H1 (cell line): Measurements from ENCODE around the gene ID1. TPM values are rescaled to one million over a fixed set of nuclear protein-coding genes. Genes with fewer than 3 reads are reported as not detected.

ENCODE experiments used
- ASH2L ChIP-seq: fragments of 200-600, 300-600 bp; sonication (generic); IDR thresholded peaks from one replicate; pipeline ENCODE4 v1.7.1; 2017; ENCODE audit warnings: low read length
- BCL11A ChIP-seq, 2 experiments: IDR thresholded peaks; one replicate each; pipeline ENCODE4 v1.6.1; 2011; ENCODE audit warnings: low read depth in 2 of 2, low read length in 2 of 2, mild to moderate bottlenecking in 2 of 2
- CHD1 ChIP-seq: IDR thresholded peaks from 2 replicates; pipeline ENCODE4 v1.6.1; 2012; ENCODE audit warnings: low read depth, low read length, improper control_type of control experiment
- CHD2 ChIP-seq: IDR thresholded peaks from 2 replicates; pipeline ENCODE4 v1.6.1; 2012; ENCODE audit warnings: low read length, improper control_type of control experiment
- CREB1 ChIP-seq: IDR thresholded peaks from 2 replicates; pipeline ENCODE4 v1.6.1; 2012; ENCODE audit warnings: inconsistent platforms
- CTBP2 ChIP-seq: IDR thresholded peaks from 2 replicates; pipeline ENCODE4 v1.7.0; 2011; ENCODE audit warnings: borderline replicate concordance, mild to moderate bottlenecking, moderate library complexity, mixed read lengths, low read length; ENCODE audit not compliant: insufficient read depth, insufficient read length
- CTCF ChIP-seq, 3 experiments: IDR thresholded peaks; 1 replicate in 2 of 3; 2 replicates in 1 of 3; pipeline versions ENCODE4 v1.5.1 to v1.6.1; 2011; ENCODE audit warnings: low read length in 3 of 3, mild to moderate bottlenecking in 3 of 3, inconsistent platforms in 2 of 3, low read depth in 1 of 3, moderate library complexity in 1 of 3; ENCODE audit not compliant: insufficient read depth in 1 of 3; ENCODE audit errors: control extremely low read depth in 1 of 3
- FOSL1 ChIP-seq: IDR thresholded peaks from 2 replicates; pipeline ENCODE4 v1.6.1; 2011; ENCODE audit warnings: mild to moderate bottlenecking, low read depth, low read length, moderate library complexity; ENCODE audit not compliant: insufficient read depth
- KDM1A ChIP-seq: fragments of 200-600, 300-600 bp; sonication (generic); IDR thresholded peaks from 2 replicates; pipeline ENCODE4 v1.7.1; 2016; ENCODE audit warnings: mild to moderate bottlenecking, low read length, borderline replicate concordance
- PHF8 ChIP-seq: fragments of 200-600 bp; sonication (generic); conservative IDR thresholded peaks from 2 replicates; pipeline ENCODE4 v1.7.1; 2012; ENCODE audit warnings: low read depth, mild to moderate bottlenecking, inconsistent platforms, low read length, moderate library complexity
- POLR2A ChIP-seq, 2 experiments: IDR thresholded peaks; 1 replicate in 1 of 2; 2 replicates in 1 of 2; pipeline ENCODE4 v1.6.1; 2011; ENCODE audit warnings: low read depth in 2 of 2, low read length in 2 of 2, mild to moderate bottlenecking in 2 of 2; ENCODE audit errors: control extremely low read depth in 1 of 2
- POLR2AphosphoS5 ChIP-seq: IDR thresholded peaks from 2 replicates; pipeline ENCODE4 v1.6.1; 2011; ENCODE audit warnings: low read depth, low read length
- RFX5 ChIP-seq: IDR thresholded peaks from 2 replicates; pipeline ENCODE4 v1.6.1; 2011; ENCODE audit warnings: low read depth, low read length, improper control_type of control experiment, borderline replicate concordance
- RNF2 ChIP-seq: fragments of 200-900, 300-1000 bp; sonication (generic); IDR thresholded peaks from 2 replicates; pipeline ENCODE4 v1.7.1; 2016; ENCODE audit warnings: borderline replicate concordance, low read depth, mild to moderate bottlenecking, antibody characterized with exemption, low read length; ENCODE audit not compliant: poor library complexity, severe bottlenecking; ENCODE audit errors: missing control alignments
- SIX5 ChIP-seq: IDR thresholded peaks from 2 replicates; pipeline ENCODE4 v1.6.1; 2011; ENCODE audit warnings: mild to moderate bottlenecking, low read depth, low read length
- TAF1 ChIP-seq: IDR thresholded peaks from 2 replicates; pipeline ENCODE4 v1.6.1; 2011; ENCODE audit warnings: mild to moderate bottlenecking, low read depth, low read length
- TAF7 ChIP-seq: optimal IDR thresholded peaks from 2 replicates; pipeline ENCODE3; 2011; ENCODE audit warnings: low read depth, mild to moderate bottlenecking, inconsistent platforms, low read length, moderate library complexity, borderline replicate concordance
- TBP ChIP-seq: IDR thresholded peaks from 2 replicates; pipeline ENCODE4 v1.6.1; 2011; ENCODE audit warnings: low read depth, low read length, improper control_type of control experiment
- TCF12 ChIP-seq: IDR thresholded peaks from 2 replicates; pipeline ENCODE4 v1.6.1; 2011; ENCODE audit warnings: low read depth, mild to moderate bottlenecking, low read length
- polyA plus RNA-seq, 7 experiments: library from polyadenylated mRNA; depleted of rRNA in 3 of 7; stranded (reverse) in 5 of 7; unstranded in 2 of 7; fragments of >200 nt in 5 of 7; fragments of 200-250 nt in 2 of 7; gene quantifications; 1 replicate in 5 of 7; 2 replicates in 1 of 7; 4 replicates in 1 of 7; pipeline versions ENCODE4 v1.2.1 to v1.2.3, GENCODE V29; 2011 to 2013; ENCODE audit warnings: missing spikeins in 2 of 7, mixed read lengths in 2 of 7
- total RNA-seq: library from RNA; stranded (reverse); fragmentation: NEBNext Ultra II Directional; extraction: Animal tissue kit (Norgen Biotek cat#: 25700); gene quantifications from 2 replicates; pipeline ENCODE4 v1.2.1, GENCODE V29; 2021
- TF ChIP-seq, protein P1 (sequence below): IDR thresholded peaks from 2 replicates; pipeline ENCODE4 v1.6.1; 2012; ENCODE audit warnings: inconsistent platforms

The ID1 gene
- total and polyA plus RNA-seq, 2 of the 8 experiments (the other 6 are each of a cell fraction or from before 2014, with no cell fraction given): 120 to 357 TPM

- TF ChIP-seq POLR2A (IDR thresholded peaks at IDR 0.05; ENCODE audit: control extremely low read depth in 1 of 2, low read depth in 2 of 2, low read length in 2 of 2) (peak in 1 of 2 experiments; percentile 73; a peak in 2 of 3 replicates), ASH2L (no peak), RNF2 (no peak), PHF8 (no peak), CTBP2 (no peak), KDM1A (no peak), TBP (no peak), RFX5 (no peak), CHD2 (peak; percentile 42; the same call in 1 of the 2 replicates), CHD1 (no peak), CTCF (IDR thresholded peaks at IDR 0.05; ENCODE audit: control extremely low read depth in 1 of 3, insufficient read depth in 1 of 3, low read depth in 1 of 3, low read length in 3 of 3) (no peak), BCL11A (IDR thresholded peaks at IDR 0.05; ENCODE audit: low read depth in 2 of 2, low read length in 2 of 2) (no peak), TAF1 (0 out of 2 replicates have a peak, but pooled peaks have one; percentile 23), TCF12 (no peak), TAF7 (no peak), POLR2AphosphoS5 (peak; percentile 82), FOSL1 (no peak), SIX5 (no peak), CREB1 (peak; percentile 37; the same call in 1 of the 2 replicates)
- TF ChIP-seq, protein P1, sequence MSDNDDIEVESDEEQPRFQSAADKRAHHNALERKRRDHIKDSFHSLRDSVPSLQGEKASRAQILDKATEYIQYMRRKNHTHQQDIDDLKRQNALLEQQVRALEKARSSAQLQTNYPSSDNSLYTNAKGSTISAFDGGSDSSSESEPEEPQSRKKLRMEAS: peak; percentile 30; the same call in 1 of the 2 replicates
Observed at GRCh38 chr20:31606804-31607639, 1.9 kb downstream of the ID1 start (continued).
